Measurements from ENCODE around the gene ABCC4.
"Not testable (repeated sequence)": the region's sequence is repeated elsewhere in the genome, so short reads cannot be mapped to it uniquely, and the experiment has no call there.

Gene ABCC4

GRCh38 chr13:95228130-95228529 lies 73.1 kb downstream of the ABCC4 start:
- DNase-seq, result no peak

- peak; percentile 7 for DNase-seq
Measured at GRCh38 chr13:95226932-95227695, 74.1 kb downstream of the ABCC4 start.

- no peak for DNase-seq
Measured at GRCh38 chr13:95226476-95226875, 74.8 kb downstream of the ABCC4 start.

- DNase-seq, result no peak
Measured at GRCh38 chr13:95226050-95226449, 75.2 kb downstream of the ABCC4 start.

GRCh38 chr13:95224064-95224463 lies 77.2 kb downstream of the ABCC4 start:
- DNase-seq, result no peak

GRCh38 chr13:95222733-95223018 lies 78.6 kb downstream of the ABCC4 start:
- no peak for DNase-seq

- no peak for DNase-seq
Measured at GRCh38 chr13:95221971-95222732, 79.1 kb downstream of the ABCC4 start.

GRCh38 chr13:95220611-95221010 lies 80.6 kb downstream of the ABCC4 start:
- DNase-seq, result no peak

- DNase-seq, result no peak
Measured at GRCh38 chr13:95217920-95218830, 83.1 kb downstream of the ABCC4 start.

GRCh38 chr13:95216182-95216581 lies 85.1 kb downstream of the ABCC4 start:
- no peak for DNase-seq

- DNase-seq, result no peak
Measured at GRCh38 chr13:95212983-95213850, 88.0 kb downstream of the ABCC4 start.

GRCh38 chr13:95209109-95209508 lies 92.1 kb downstream of the ABCC4 start:
- DNase-seq, result no peak

- no peak for DNase-seq
Measured at GRCh38 chr13:95207769-95208366, 93.4 kb downstream of the ABCC4 start.

GRCh38 chr13:95206116-95206515 lies 95.1 kb downstream of the ABCC4 start:
- no peak for DNase-seq

- DNase-seq, result no peak
Measured at GRCh38 chr13:95204231-95204765, 97.0 kb downstream of the ABCC4 start.

GRCh38 chr13:95201814-95202651 lies 99.2 kb downstream of the ABCC4 start:
- no peak for DNase-seq

- not testable (repeated sequence) for DNase-seq
Measured at GRCh38 chr13:95200386-95200957, 100.8 kb downstream of the ABCC4 start.

GRCh38 chr13:95199896-95200295 lies 101.4 kb downstream of the ABCC4 start:
- DNase-seq, result no peak

- not testable (repeated sequence) for DNase-seq
Measured at GRCh38 chr13:95198606-95199005, 102.6 kb downstream of the ABCC4 start.

GRCh38 chr13:95197548-95197947 lies 103.7 kb downstream of the ABCC4 start:
- DNase-seq, result no peak
